NT2/D1 (cell line): ENCODE measurements around the gene METAP2.

ENCODE experiments used
- SUZ12 ChIP-seq: IDR thresholded peaks from 2 replicates; pipeline ENCODE4 v1.6.1; 2011; ENCODE audit not compliant: insufficient read length, insufficient read depth; ENCODE audit errors: extremely low read depth
- ZNF274 ChIP-seq: IDR thresholded peaks from 2 replicates; pipeline ENCODE4 v1.6.1; 2011; ENCODE audit warnings: mild to moderate bottlenecking, low read depth, low read length

DNA sequence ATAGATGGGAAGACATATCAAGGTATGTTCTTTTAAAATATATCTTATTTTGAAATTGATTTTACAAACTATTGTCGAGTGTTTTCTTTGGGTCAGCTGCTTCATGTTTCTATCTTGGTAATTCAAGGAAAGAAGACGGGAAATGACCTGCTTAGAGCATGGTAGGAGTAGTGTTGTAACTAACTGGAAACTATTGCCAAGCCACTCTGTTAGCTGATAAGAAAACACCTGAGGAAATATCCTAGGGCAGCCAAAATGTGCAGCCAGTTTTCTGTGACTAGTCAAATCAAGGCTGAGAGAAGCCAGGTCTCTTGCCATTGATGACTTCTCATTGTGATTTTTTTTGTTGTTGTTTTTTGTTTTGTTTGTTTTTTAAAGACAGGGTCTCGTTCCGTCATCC, 30.2 kb downstream of the METAP2 start:
- TF ChIP-seq ZNF274 (no peak), SUZ12 (no peak)
